ENCODE measurements around the gene PRICKLE2.

The PRICKLE2 gene

GRCh38 chr3:64046592-64046991, 178.7 kb downstream of the PRICKLE2 start:
- DNase-seq (ENCODE audit: low spot score) = no peak

DNA sequence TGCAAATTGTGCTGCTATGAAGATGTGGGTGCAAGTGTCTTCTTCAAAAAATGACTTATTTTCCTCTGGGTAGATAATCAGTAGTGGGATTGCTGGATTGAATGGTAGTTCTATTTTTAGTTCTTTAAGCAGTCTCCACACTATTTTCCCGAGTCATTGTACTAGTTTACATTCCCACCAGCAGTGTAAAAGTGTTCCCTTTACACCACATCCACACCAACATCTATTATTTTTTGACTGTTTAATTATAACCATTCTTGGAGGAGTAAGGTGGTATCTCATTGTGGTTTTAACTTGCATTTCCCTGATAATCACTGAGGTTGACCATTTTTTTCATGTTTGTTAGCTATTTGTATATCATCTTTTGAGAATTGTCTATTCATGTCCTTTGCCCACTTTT, 182.3 kb downstream of the PRICKLE2 start:
- DNase-seq (ENCODE audit: low spot score) = no peak

Data from kidney tubule cell (primary cell).